SU-DHL-6 (cell line): ENCODE results near the gene U2AF1L4.

ENCODE experiments used
- CTCF ChIP-seq: fragments of 200-600 bp; sonication (generic); IDR thresholded peaks from one replicate; pipeline ENCODE4 v1.5.1; 2017; ENCODE audit warnings: antibody characterized with exemption, mild to moderate bottlenecking, low read length, moderate library complexity; ENCODE audit not compliant: insufficient read depth, poor library complexity, severe bottlenecking
- EZH2phosphoT487 ChIP-seq: fragments of 200-600 bp; sonication (generic), shearing (Covaris generic); conservative IDR thresholded peaks from 2 replicates; pipeline ENCODE4 v1.6.1; 2018; ENCODE audit warnings: mild to moderate bottlenecking, antibody characterized with exemption, low read length, moderate library complexity, mixed read lengths

GRCh38 chr19:35745328-35746086 is at the start of gene U2AF1L4, which contains the start of gene PSENEN:
- TF ChIP-seq CTCF: no peak
- no peak for TF ChIP-seq EZH2phosphoT487
